ENCODE results near the gene TPP1. TPM values are rescaled to one million over a fixed set of nuclear protein-coding genes. Genes with fewer than 3 reads are reported as not detected.

TPP1 gene
- total RNA-seq: 10 to 100 TPM; 54.7 to 67.4 TPM

GRCh38 chr11:6619004-6619745, at the start of gene TPP1:
Gene TPP1 (minus strand): TSS chr11:6619422. CDS start chr11:6619400, 22 bp downstream.
- DNase-seq (ENCODE audit: low spot score in 2 of 2) (peak; percentile 90 to 92), ATAC-seq (peak; percentile 92 to 97)
- no peaks in the 10 kb centered on the region for H3K9me3 Mint-ChIP-seq
- no peak within 1 kb of the TSS for H3K27ac Mint-ChIP-seq
- H3K36me3 Mint-ChIP-seq: peaks cover 0 to 11% of the 10 kb centered on the region in 2 donors

GRCh38 chr11:6667733-6668374, 48.6 kb upstream of the TPP1 start:
- no peak overlapping the region for H3K27ac Mint-ChIP-seq
- DNase-seq (ENCODE audit: low spot score in 2 of 2) (no peak), ATAC-seq (peak; percentile 53 to 85)
- peaks cover 0 to 7% of the 10 kb centered on the region in 2 donors for H3K36me3 Mint-ChIP-seq
- H3K9me3 Mint-ChIP-seq: peaks cover 7 to 15% of the 10 kb centered on the region in 2 donors

- H3K27ac Mint-ChIP-seq: peak overlapping the region in 1 of 2 donors; percentile 61
- H3K36me3 Mint-ChIP-seq: peaks cover 0 to 7% of the 10 kb centered on the region in 2 donors
- no peak for DNase-seq (ENCODE audit: low spot score in 2 of 2)
- peak; percentile 19 to 85 for ATAC-seq
- peaks cover 7% of the 10 kb centered on the region in 2 donors for H3K9me3 Mint-ChIP-seq
These were observed 47.3 kb upstream of the TPP1 start for GRCh38 chr11:6666302-6667183.

- Mint-ChIP-seq H3K27ac (no peak overlapping the region), H3K36me3 (no peaks in the 10 kb centered on the region), H3K9me3 (no peaks in the 10 kb centered on the region)
- DNase-seq (ENCODE audit: low spot score in 2 of 2) (no peak), ATAC-seq (no peak)
These were observed 45.3 kb upstream of the TPP1 start for GRCh38 chr11:6664551-6664950.

GRCh38 chr11:6663794-6664469, 44.7 kb upstream of the TPP1 start:
- no peak overlapping the region for H3K27ac Mint-ChIP-seq
- no peak for ATAC-seq
- no peaks in the 10 kb centered on the region for H3K36me3 Mint-ChIP-seq
- H3K9me3 Mint-ChIP-seq: no peaks in the 10 kb centered on the region
- no peak for DNase-seq (ENCODE audit: low spot score in 2 of 2)

- H3K27ac Mint-ChIP-seq: no peak overlapping the region
- DNase-seq (ENCODE audit: low spot score in 2 of 2): no peak
- H3K9me3 Mint-ChIP-seq: no peaks in the 10 kb centered on the region
- no peaks in the 10 kb centered on the region for H3K36me3 Mint-ChIP-seq
- no peak for ATAC-seq
These were observed 41.5 kb upstream of the TPP1 start for GRCh38 chr11:6660712-6661111.

GRCh38 chr11:6658647-6659046, 39.4 kb upstream of the TPP1 start:
- ATAC-seq (no peak), DNase-seq (ENCODE audit: low spot score in 2 of 2) (no peak)
- Mint-ChIP-seq H3K9me3 (no peaks in the 10 kb centered on the region), H3K27ac (no peak overlapping the region), H3K36me3 (no peaks in the 10 kb centered on the region)

GRCh38 chr11:6657346-6657745, 38.1 kb upstream of the TPP1 start:
- ATAC-seq (no peak), DNase-seq (ENCODE audit: low spot score in 2 of 2) (no peak)
- Mint-ChIP-seq H3K36me3 (no peaks in the 10 kb centered on the region), H3K9me3 (no peaks in the 10 kb centered on the region), H3K27ac (no peak overlapping the region)

- ATAC-seq (no peak), DNase-seq (ENCODE audit: low spot score in 2 of 2) (no peak)
- H3K9me3 Mint-ChIP-seq: no peaks in the 10 kb centered on the region
- no peaks in the 10 kb centered on the region for H3K36me3 Mint-ChIP-seq
- H3K27ac Mint-ChIP-seq: no peak overlapping the region
These were observed 37.7 kb upstream of the TPP1 start for GRCh38 chr11:6656936-6657335.

GRCh38 chr11:6656584-6656915, 37.3 kb upstream of the TPP1 start:
- H3K27ac Mint-ChIP-seq: no peak overlapping the region
- no peak for ATAC-seq
- no peaks in the 10 kb centered on the region for H3K9me3 Mint-ChIP-seq
- H3K36me3 Mint-ChIP-seq: no peaks in the 10 kb centered on the region
- DNase-seq (ENCODE audit: low spot score in 2 of 2): no peak

GRCh38 chr11:6655790-6656583, 36.8 kb upstream of the TPP1 start, which contains the start of gene DCHS1:
Gene DCHS1 (minus strand): TSS chr11:6655809. CDS start chr11:6641613, 14,196 bp downstream.
- ATAC-seq (no peak), DNase-seq (ENCODE audit: low spot score in 2 of 2) (no peak)
- no peaks in the 10 kb centered on the region for H3K9me3 Mint-ChIP-seq
- H3K27ac Mint-ChIP-seq: no peak within 1 kb of the TSS
- H3K36me3 Mint-ChIP-seq: no peaks in the 10 kb centered on the region

GRCh38 chr11:6655020-6655789, 36.0 kb upstream of the TPP1 start:
- no peaks in the 10 kb centered on the region for H3K36me3 Mint-ChIP-seq
- H3K27ac Mint-ChIP-seq: no peak overlapping the region
- DNase-seq (ENCODE audit: low spot score in 2 of 2): no peak
- ATAC-seq: peak; percentile 38 to 83
- H3K9me3 Mint-ChIP-seq: no peaks in the 10 kb centered on the region

- DNase-seq (ENCODE audit: low spot score in 2 of 2) (no peak), ATAC-seq (peak; percentile 3 to 15)
- H3K27ac Mint-ChIP-seq: no peak overlapping the region
- no peaks in the 10 kb centered on the region for H3K9me3 Mint-ChIP-seq
- H3K36me3 Mint-ChIP-seq: no peaks in the 10 kb centered on the region
These were observed 35.2 kb upstream of the TPP1 start for GRCh38 chr11:6654281-6655019.

GRCh38 chr11:6653656-6654055, 34.4 kb upstream of the TPP1 start:
- DNase-seq (ENCODE audit: low spot score in 2 of 2) (no peak), ATAC-seq (no peak)
- H3K36me3 Mint-ChIP-seq: no peaks in the 10 kb centered on the region
- no peaks in the 10 kb centered on the region for H3K9me3 Mint-ChIP-seq
- no peak overlapping the region for H3K27ac Mint-ChIP-seq

GRCh38 chr11:6653097-6653496, 33.9 kb upstream of the TPP1 start:
- Mint-ChIP-seq H3K36me3 (no peaks in the 10 kb centered on the region), H3K9me3 (no peaks in the 10 kb centered on the region), H3K27ac (no peak overlapping the region)
- ATAC-seq (no peak), DNase-seq (ENCODE audit: low spot score in 2 of 2) (no peak)
